Parathyroid adenoma (tissue), 2 donors: ENCODE data around the gene GPT2.

Experiments
- H2AFZ ChIP-seq: fragments of 300-600 bp; sonication (generic); one replicate; pipeline ENCODE4 v1.7.0; 2017; ENCODE audit warnings: antibody characterized with exemption, mild to moderate bottlenecking
- H3K27ac ChIP-seq: fragments of 300-600 bp; sonication (generic); one replicate; pipeline ENCODE4 v1.7.0; 2017
- H3K27me3 ChIP-seq: fragments of 300-600 bp; sonication (generic); one replicate; pipeline ENCODE4 v1.7.0; 2017; ENCODE audit warnings: low read length; ENCODE audit not compliant: control insufficient read depth, insufficient read depth
- H3K36me3 ChIP-seq: fragments of 300-600 bp; sonication (generic); one replicate; pipeline ENCODE4 v1.7.0; 2017; ENCODE audit warnings: low read length; ENCODE audit not compliant: control insufficient read depth, insufficient read depth
- H3K4me1 ChIP-seq: fragments of 300-600 bp; sonication (generic); one replicate; pipeline ENCODE4 v1.7.0; 2017; ENCODE audit warnings: control low read depth
- H3K4me2 ChIP-seq: fragments of 300-600 bp; sonication (generic); one replicate; pipeline ENCODE4 v1.7.0; 2017; ENCODE audit warnings: low read length
- H3K4me3 ChIP-seq: fragments of 300-600 bp; sonication (generic); one replicate; pipeline ENCODE4 v1.7.0; 2017; ENCODE audit warnings: low read depth, low read length
- H3K79me2 ChIP-seq: fragments of 300-600 bp; sonication (generic); one replicate; pipeline ENCODE4 v1.7.0; 2017; ENCODE audit warnings: control low read depth
- H3K9ac ChIP-seq: fragments of 300-600 bp; sonication (generic); one replicate; pipeline ENCODE4 v1.7.0; 2017; ENCODE audit warnings: mild to moderate bottlenecking
- H3K9me3 ChIP-seq: fragments of 300-600 bp; sonication (generic); one replicate; pipeline ENCODE4 v1.7.0; 2017; ENCODE audit warnings: low read length; ENCODE audit not compliant: control insufficient read depth
- CTCF ChIP-seq: fragments of 300-600 bp; sonication (generic); IDR thresholded peaks from one replicate; pipeline ENCODE4 v1.7.0; 2017; ENCODE audit warnings: antibody characterized with exemption, mild to moderate bottlenecking
- donor health status: primary hyperparathyroidism.

Gene GPT2

GRCh38 chr16:46923513-46924295 is 39.5 kb downstream of the GPT2 start:
- peaks cover 17% of the 10 kb centered on the region for H3K4me1 ChIP-seq
- no peak overlapping the region for H3K4me3 ChIP-seq
- no peaks in the 10 kb centered on the region for H3K27me3 ChIP-seq
- H3K27ac ChIP-seq, result no peak overlapping the region
- H3K9me3 ChIP-seq, result no peaks in the 10 kb centered on the region
- H3K4me2 ChIP-seq, result no peak overlapping the region
- no peaks in the 10 kb centered on the region for H3K36me3 ChIP-seq
- no peak overlapping the region for H2AFZ ChIP-seq
- TF ChIP-seq CTCF, result no peak
- no peaks in the 10 kb centered on the region for H3K79me2 ChIP-seq
- no peak overlapping the region for H3K9ac ChIP-seq

GRCh38 chr16:46924402-46924801 is 40.2 kb downstream of the GPT2 start:
- H3K9me3 ChIP-seq, result no peaks in the 10 kb centered on the region
- H3K36me3 ChIP-seq, result no peaks in the 10 kb centered on the region
- H3K27me3 ChIP-seq, result no peaks in the 10 kb centered on the region
- H3K79me2 ChIP-seq, result no peaks in the 10 kb centered on the region
- no peak overlapping the region for H2AFZ ChIP-seq
- TF ChIP-seq CTCF, result no peak
- no peak overlapping the region for H3K27ac ChIP-seq
- no peak overlapping the region for H3K4me3 ChIP-seq
- peaks cover 17% of the 10 kb centered on the region for H3K4me1 ChIP-seq
- no peak overlapping the region for H3K9ac ChIP-seq
- H3K4me2 ChIP-seq, result no peak overlapping the region

- H3K4me3 ChIP-seq, result no peak overlapping the region
- no peaks in the 10 kb centered on the region for H3K79me2 ChIP-seq
- H3K4me2 ChIP-seq, result no peak overlapping the region
- H3K4me1 ChIP-seq, result peaks cover 5% of the 10 kb centered on the region
- TF ChIP-seq CTCF, result no peak
- H2AFZ ChIP-seq, result no peak overlapping the region
- H3K27ac ChIP-seq, result no peak overlapping the region
- H3K36me3 ChIP-seq, result no peaks in the 10 kb centered on the region
- no peak overlapping the region for H3K9ac ChIP-seq
- H3K9me3 ChIP-seq, result no peaks in the 10 kb centered on the region
- H3K27me3 ChIP-seq, result no peaks in the 10 kb centered on the region
Observed at GRCh38 chr16:46926470-46927225, 42.5 kb downstream of the GPT2 start.

- no peak overlapping the region for H2AFZ ChIP-seq
Observed at GRCh38 chr16:46927273-46927672, 43.1 kb downstream of the GPT2 start.

More at GRCh38 chr16:46927273-46927672, 43.1 kb downstream of the GPT2 start:
- H3K27me3 ChIP-seq, result no peaks in the 10 kb centered on the region
- H3K27ac ChIP-seq, result no peak overlapping the region
- H3K4me2 ChIP-seq, result no peak overlapping the region
- H3K79me2 ChIP-seq, result no peaks in the 10 kb centered on the region
- H3K4me1 ChIP-seq, result peaks cover 3% of the 10 kb centered on the region
- TF ChIP-seq CTCF, result no peak
- no peak overlapping the region for H3K9ac ChIP-seq
- H3K9me3 ChIP-seq, result no peaks in the 10 kb centered on the region
- no peak overlapping the region for H3K4me3 ChIP-seq
- no peaks in the 10 kb centered on the region for H3K36me3 ChIP-seq
